Right lung (tissue), 10 donors: Measurements from ENCODE around the gene SNRPD1. TPM values are rescaled to one million over a fixed set of nuclear protein-coding genes. Genes with fewer than 3 reads are reported as not detected.
"Not testable (repeated sequence)": the region's sequence is repeated elsewhere in the genome, so short reads cannot be mapped to it uniquely, and the experiment has no call there.

Experiments
- DNase-seq, 2 donors: peaks; one replicate each; pipeline ENCODE4 v3.0.0-alpha.2; 2013
- long read RNA-seq, 8 donors: transcript quantifications; one replicate each; lab custom pipeline, GENCODE V29; 2026
- polyA plus RNA-seq, 5 donors: library from polyadenylated mRNA; unstranded; fragments of 120-200 nt; gene quantifications; one replicate each; pipeline versions ENCODE4 v1.2.1 to v1.2.3, GENCODE V29; 2013; ENCODE audit warnings: inconsistent platforms in 1 of 5, low replicate concordance in 1 of 5; ENCODE audit not compliant: insufficient read length in 5 of 5, insufficient read depth in 1 of 5

SNRPD1 gene
- polyA plus RNA-seq: 100 to 1,000 TPM; 132 to 173 (median 149) TPM
- long read RNA-seq, donor 1, full-length matches to known transcripts: 155 of 192 reads
- long read RNA-seq, donor 1, partial matches to known transcripts: 32 of 192 reads
- long read RNA-seq, donor 1, other reads (novel, unspliced or antisense): 5 of 192 reads
- long read RNA-seq, donor 2, full-length matches to known transcripts: 109 of 125 reads
- long read RNA-seq, donor 2, partial matches to known transcripts: 16 of 125 reads
- long read RNA-seq, donor 2, other reads (novel, unspliced or antisense): 0 of 125 reads
- long read RNA-seq, donor 3, full-length matches to known transcripts: 112 of 134 reads
- long read RNA-seq, donor 3, partial matches to known transcripts: 22 of 134 reads
- long read RNA-seq, donor 3, other reads (novel, unspliced or antisense): 0 of 134 reads
- long read RNA-seq, donor 4, full-length matches to known transcripts: 73 of 86 reads
- long read RNA-seq, donor 4, partial matches to known transcripts: 13 of 86 reads
- long read RNA-seq, donor 4, other reads (novel, unspliced or antisense): 0 of 86 reads
- long read RNA-seq, donor 5, full-length matches to known transcripts: 180 of 228 reads
- long read RNA-seq, donor 5, partial matches to known transcripts: 42 of 228 reads
- long read RNA-seq, donor 5, other reads (novel, unspliced or antisense): 6 of 228 reads
- long read RNA-seq, donor 6, full-length matches to known transcripts: 115 of 143 reads
- long read RNA-seq, donor 6, partial matches to known transcripts: 28 of 143 reads
- long read RNA-seq, donor 6, other reads (novel, unspliced or antisense): 0 of 143 reads
- long read RNA-seq, donor 7, full-length matches to known transcripts: 88 of 98 reads
- long read RNA-seq, donor 7, partial matches to known transcripts: 10 of 98 reads
- long read RNA-seq, donor 7, other reads (novel, unspliced or antisense): 0 of 98 reads
- long read RNA-seq, donor 8, full-length matches to known transcripts: 62 of 68 reads
- long read RNA-seq, donor 8, partial matches to known transcripts: 6 of 68 reads
- long read RNA-seq, donor 8, other reads (novel, unspliced or antisense): 0 of 68 reads

- peak; percentile 90 to 92 for DNase-seq
Observed at GRCh38 chr18:21612125-21613039, at the start of gene SNRPD1. Gene SNRPD1 (plus strand): TSS chr18:21612314. CDS start chr18:21612430, 116 bp downstream.

GRCh38 chr18:21571772-21572171, 40.3 kb upstream of the SNRPD1 start:
- DNase-seq: no peak

DNA sequence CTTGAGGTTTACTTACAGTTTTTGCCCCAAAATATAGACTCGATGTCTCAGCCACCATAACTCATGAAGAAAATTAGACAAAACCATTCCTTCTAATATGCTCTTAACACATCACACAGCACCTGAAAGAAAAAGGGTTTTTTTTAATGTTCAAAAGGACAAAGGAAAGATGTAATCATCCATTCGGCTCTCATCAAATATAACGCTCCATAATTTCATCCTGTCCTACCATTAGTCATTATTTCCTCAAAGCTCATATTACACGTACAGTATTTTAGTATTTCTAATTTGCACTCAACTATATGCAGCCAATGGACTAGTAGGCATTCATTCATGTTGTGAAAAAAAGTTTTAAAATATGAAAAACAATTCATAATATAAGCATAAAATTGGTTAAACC, 36.5 kb upstream of the SNRPD1 start:
- DNase-seq: no peak

DNA sequence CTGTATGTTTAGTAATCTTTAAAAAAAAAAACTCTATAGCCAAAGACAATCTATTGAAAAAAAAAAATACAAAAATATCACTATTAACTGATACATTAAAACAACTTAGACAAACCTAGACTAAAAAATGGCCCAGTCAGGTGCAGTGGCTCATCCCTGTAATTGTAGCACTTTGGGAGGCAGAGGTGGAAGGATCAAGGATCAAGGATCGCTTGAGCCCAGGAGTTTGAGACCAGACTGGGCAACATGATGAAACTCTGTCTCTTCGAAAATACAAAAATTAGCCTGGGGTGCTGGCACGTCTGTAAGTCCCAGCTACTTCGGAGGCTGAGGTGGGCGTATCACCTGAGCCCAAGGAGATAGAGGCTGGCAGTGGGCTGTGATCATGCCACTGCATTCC, 27.7 kb upstream of the SNRPD1 start:
- no peak for DNase-seq

- not testable (repeated sequence) for DNase-seq
Observed at GRCh38 chr18:21592361-21592760, 19.8 kb upstream of the SNRPD1 start.

DNA sequence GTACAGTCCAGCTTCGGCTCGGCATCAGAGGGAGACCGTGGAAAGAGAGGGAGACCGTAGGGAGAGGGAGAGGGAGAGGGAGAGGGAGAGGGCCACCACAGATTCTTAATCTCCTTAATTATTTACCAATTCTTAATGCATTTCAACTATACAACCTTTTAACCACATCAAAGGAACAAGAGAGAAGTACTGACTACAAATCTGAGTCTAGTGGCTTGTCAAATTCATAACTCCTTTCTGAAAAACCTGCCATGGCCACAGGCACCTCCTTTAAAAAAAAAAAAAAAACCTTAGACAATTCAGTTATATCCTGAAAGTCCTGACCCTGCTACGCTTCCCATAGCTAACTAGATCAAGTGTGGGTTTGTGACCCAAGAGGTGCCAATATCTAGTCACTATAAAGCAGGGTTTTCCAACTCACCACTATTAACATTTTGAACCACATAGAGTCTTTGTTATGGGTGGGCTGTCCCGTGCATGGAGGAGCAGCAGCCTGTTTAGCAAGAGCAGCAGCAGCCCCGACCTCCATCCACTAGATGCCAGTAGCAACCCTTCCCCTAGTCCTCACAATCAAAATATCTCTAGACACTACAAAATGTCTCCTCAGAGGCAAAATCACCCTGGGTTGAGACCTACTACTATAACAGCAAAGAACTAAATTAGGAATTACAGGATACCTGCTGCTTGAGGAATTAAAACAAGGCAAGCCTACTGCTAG, 18.4 kb upstream of the SNRPD1 start:
- no peak for DNase-seq

DNA sequence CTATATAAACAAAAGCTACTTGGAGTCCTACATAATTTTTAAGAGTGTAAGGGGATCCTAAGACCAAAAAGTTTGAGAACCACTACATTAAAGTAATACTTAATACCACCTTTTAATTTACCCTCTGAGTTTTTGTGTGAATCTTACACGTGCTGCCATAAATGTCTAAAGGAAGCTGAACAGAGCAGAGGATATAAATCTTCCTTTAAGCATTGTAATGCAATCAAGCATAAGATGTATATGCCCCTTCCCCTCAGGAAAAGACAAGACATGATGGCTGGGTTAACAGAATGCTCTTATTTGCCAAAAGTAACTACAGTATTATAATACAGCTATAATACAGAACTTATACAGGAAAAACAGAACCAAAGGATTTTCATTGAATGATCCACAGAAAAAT, 14.5 kb upstream of the SNRPD1 start:
- no peak for DNase-seq

DNA sequence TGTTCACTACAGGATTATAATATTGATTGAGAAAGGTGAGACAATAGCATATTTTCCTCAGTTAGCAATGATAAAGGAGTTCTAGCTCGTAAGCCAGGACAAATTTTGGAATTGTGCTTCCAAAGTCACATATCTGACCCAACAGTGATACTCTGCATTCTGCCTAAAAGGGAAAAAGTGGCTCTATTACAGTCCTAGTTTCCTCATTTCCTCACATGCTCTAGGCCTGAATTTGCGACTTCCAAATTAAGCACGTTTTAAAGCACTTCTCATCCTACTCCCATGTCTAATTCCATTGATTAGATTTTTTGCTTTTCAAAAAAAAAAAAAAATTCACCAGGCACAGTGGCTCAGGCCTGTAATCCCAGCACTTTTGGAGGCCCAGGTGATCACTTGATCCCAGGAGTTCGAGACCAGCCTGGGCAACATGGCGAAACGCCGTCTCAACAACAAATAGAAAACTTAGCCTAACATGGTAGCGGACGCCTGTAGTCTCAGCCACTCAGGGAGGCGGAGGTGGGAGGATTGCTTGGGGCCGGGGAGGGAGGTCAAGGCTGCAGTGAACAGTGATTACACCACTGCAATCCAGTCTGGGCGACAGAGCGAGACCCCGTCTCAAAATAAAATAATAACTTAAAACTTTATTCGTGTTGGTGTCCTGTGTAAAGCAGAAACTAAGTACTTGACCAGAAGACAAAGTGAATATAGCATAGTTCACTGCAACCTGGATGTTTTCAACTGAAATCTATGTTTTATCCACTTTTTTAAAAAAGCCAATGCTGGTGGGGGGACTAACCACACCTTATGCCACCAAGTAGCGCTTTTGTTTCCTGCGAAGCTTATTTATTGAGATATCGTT, 13.2 kb upstream of the SNRPD1 start:
- no peak for DNase-seq

- no peak for DNase-seq
Observed at GRCh38 chr18:21599585-21600525, 12.3 kb upstream of the SNRPD1 start.

DNA sequence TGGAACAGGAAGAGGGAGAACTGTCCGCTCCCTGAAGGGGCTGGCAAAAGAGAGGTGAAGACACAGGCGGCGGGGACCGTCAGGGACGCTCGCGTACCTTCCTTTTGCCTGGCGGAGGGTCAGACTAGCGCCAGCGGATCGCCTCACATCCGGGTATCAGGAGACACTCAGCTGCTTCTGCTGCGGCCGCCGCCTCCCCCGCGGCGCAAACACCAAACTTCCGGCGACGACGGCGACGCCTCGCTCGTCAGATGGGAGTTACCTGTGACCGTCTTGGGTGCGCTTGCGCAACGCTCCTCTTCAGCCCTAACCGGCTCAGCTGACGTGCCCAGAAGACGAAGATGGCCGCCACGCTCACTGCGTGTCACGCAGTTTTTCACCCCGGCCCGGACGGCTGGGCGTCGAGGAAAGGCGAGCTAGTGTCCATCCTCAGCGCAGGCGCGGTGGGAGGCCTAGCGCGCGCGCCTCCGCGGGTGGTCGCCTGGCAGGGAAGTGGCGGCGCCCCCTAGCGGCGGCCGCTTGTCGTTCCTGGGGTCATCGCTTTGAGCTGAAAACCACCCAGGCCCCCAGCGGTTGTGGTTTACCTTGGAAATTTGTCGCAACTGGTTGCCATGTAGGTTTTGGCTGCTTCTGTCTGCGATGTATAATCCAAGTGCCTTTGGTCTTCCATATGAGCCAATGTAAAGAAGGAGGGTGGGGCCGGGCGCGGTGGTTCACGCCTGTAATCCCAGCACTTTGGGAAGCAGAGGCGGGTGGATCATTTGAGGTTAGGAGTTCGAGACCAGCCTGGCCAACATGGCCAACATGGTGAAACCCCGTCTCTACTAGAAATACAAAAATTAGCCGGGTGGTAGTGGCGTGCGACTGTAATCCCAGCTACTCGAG, 11.3 kb upstream of the SNRPD1 start, which contains the start of gene ESCO1:
TSS of gene ESCO1 (minus strand) at position 179 of the 885 bp plus-strand sequence. CDS start 25,861 bp downstream, outside the sequence.
- DNase-seq: peak; percentile 94 to 96

GRCh38 chr18:21602299-21602587, 9.9 kb upstream of the SNRPD1 start:
- DNase-seq: no peak

- DNase-seq: no peak
Observed at GRCh38 chr18:21604671-21605070, 7.4 kb upstream of the SNRPD1 start.

DNA sequence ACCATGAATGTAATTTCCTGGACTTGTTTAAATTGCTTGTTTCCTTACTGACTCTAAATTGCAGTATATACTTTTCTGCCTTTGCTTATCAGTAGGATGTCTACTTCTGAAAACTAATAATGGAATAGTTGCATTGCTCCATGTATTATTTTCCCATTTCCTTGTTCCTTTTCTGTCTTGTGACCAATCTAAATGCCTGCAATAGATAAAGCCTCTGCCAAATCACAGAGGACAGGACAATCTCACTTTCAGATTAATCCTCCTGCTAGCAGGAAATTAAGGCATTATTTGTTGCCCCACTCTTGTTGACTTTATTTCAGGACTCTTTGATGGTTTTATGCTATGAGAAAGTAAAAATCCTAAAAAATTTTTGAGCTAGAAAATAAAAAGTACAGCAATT, 6.9 kb upstream of the SNRPD1 start:
- DNase-seq: no peak

- not testable (repeated sequence) for DNase-seq
Observed at GRCh38 chr18:21611401-21612124, 551 bp upstream of the SNRPD1 start.

- DNase-seq: not testable (repeated sequence)
Observed at GRCh38 chr18:21621640-21622039, 9.5 kb downstream of the SNRPD1 start.

DNA sequence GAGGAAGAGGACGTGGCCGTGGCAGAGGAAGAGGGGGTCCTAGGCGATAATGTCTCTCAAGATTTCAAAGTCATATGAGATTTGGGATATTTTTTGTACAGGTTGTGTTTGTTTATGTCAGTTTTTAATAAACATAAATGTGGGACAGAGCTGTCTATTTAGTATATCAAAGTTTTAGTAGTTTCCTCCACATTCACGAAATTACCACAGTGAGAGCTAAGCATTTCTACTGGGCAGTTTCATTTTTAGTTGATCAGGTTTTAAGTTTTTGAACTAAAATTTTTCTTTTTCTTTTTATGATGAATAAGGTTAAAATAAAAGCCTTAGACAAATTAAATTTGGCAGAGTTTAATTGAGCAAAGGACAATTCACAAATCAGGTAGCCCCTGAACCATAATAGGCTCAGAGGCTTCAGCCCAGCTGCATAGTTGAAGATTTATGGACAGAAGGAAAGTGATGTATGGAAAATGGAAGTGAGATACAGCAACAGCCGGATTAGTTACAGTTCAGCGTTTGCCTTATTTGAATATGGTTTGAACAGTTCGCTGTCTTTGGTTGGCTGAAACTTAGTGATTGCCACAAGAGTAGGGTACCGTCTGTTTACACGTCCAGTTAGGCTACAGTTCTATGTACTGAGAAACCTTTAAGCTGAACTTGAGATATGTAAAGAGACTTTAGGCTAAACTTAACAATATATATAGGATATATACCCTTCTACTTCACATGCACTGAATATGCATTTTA, 17.1 kb downstream of the SNRPD1 start:
- DNase-seq: no peak
